SK-N-MC (cell line): Measurements from ENCODE around the gene OR2W3.

ENCODE experiments used
- FOXP2 ChIP-seq: optimal IDR thresholded peaks from 2 replicates; pipeline ENCODE3; 2011; ENCODE audit warnings: mild to moderate bottlenecking, moderate library complexity; ENCODE audit not compliant: insufficient read depth; ENCODE audit errors: extremely low read length, control extremely low read depth
- POLR2AphosphoS5 ChIP-seq: IDR thresholded peaks from 2 replicates; pipeline ENCODE4 v1.6.1; 2012; ENCODE audit warnings: mild to moderate bottlenecking, low read depth, low read length, borderline replicate concordance

- TF ChIP-seq FOXP2 (no peak), POLR2AphosphoS5 (no peak)
Observed at GRCh38 chr1:247884797-247885413, 10.5 kb upstream of the OR2W3 start.
